Endothelial cell of umbilical vein (primary cell): ENCODE data around the gene SKIDA1.

Experiments
- EZH2 ChIP-seq: IDR thresholded peaks from 2 replicates; pipeline ENCODE4 v1.6.1; 2012; ENCODE audit warnings: borderline replicate concordance, low read depth, mild to moderate bottlenecking, moderate library complexity, low read length, inconsistent platforms; ENCODE audit not compliant: severe bottlenecking
- FOS ChIP-seq: IDR thresholded peaks from 2 replicates; pipeline ENCODE4 v1.6.1; 2011; ENCODE audit warnings: mild to moderate bottlenecking, low read length, moderate library complexity, borderline replicate concordance; ENCODE audit not compliant: insufficient read depth
- GATA2 ChIP-seq: IDR thresholded peaks from 2 replicates; pipeline ENCODE4 v1.7.0; 2011; ENCODE audit warnings: low read depth, mild to moderate bottlenecking, moderate library complexity, mixed read lengths, low read length; ENCODE audit not compliant: insufficient read length, insufficient read depth
- JUN ChIP-seq: IDR thresholded peaks from 2 replicates; pipeline ENCODE4 v1.6.1; 2011; ENCODE audit warnings: borderline replicate concordance, low read depth; ENCODE audit not compliant: insufficient read length, insufficient read depth
- MYC ChIP-seq: IDR thresholded peaks from one replicate; pipeline ENCODE4 v1.6.1; 2011; ENCODE audit warnings: mild to moderate bottlenecking, low read depth, low read length
- POLR2A ChIP-seq: IDR thresholded peaks from 2 replicates; pipeline ENCODE4 v1.6.1; 2012; ENCODE audit warnings: low read depth, mild to moderate bottlenecking, control low read depth, low read length
- POLR2AphosphoS5 ChIP-seq: IDR thresholded peaks from 2 replicates; pipeline ENCODE4 v1.6.1; 2012; ENCODE audit warnings: low read depth, mild to moderate bottlenecking, control low read depth, low read length, moderate library complexity; ENCODE audit not compliant: insufficient read depth
- TF ChIP-seq, protein P1 (sequence below), 2 donors: IDR thresholded peaks; 1 replicate in 1 of 2; 2 replicates in 1 of 2; pipeline ENCODE4 v1.5.1; 2011; ENCODE audit warnings: low read length in 2 of 2, mild to moderate bottlenecking in 2 of 2, moderate library complexity in 2 of 2, control low read depth in 1 of 2, inconsistent platforms in 1 of 2, low read depth in 1 of 2; ENCODE audit not compliant: insufficient read depth in 1 of 2; ENCODE audit errors: extremely low read depth in 1 of 2
- TF ChIP-seq, protein P2 (sequence below): IDR thresholded peaks from 2 replicates; pipeline ENCODE4 v1.6.1; 2011; ENCODE audit not compliant: insufficient read depth, insufficient read length

DNA sequence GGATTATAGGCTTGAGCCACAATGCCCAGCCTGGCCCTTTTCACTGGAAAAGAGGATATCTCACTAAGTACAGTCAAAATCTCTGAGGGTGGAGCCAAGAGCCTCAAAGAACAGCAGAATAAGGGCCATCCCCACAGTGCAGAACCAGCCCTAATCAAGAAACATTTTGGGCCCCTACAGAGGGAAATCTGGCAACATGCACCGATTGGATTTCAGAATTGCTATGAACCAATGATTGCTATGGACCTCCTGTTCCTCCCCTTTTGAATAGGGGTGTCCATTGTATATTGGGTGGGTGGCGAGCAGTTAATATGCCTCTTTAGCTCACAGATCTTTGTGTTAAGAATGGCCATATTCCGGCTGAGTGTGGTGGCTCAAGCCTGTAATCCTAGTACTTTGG lies 42.7 kb downstream of the SKIDA1 start:
- TF ChIP-seq POLR2AphosphoS5 (no peak), POLR2A (no peak), GATA2 (no peak), EZH2 (no peak), MYC (no peak), JUN (no peak), FOS (no peak)
- TF ChIP-seq, protein P1, sequence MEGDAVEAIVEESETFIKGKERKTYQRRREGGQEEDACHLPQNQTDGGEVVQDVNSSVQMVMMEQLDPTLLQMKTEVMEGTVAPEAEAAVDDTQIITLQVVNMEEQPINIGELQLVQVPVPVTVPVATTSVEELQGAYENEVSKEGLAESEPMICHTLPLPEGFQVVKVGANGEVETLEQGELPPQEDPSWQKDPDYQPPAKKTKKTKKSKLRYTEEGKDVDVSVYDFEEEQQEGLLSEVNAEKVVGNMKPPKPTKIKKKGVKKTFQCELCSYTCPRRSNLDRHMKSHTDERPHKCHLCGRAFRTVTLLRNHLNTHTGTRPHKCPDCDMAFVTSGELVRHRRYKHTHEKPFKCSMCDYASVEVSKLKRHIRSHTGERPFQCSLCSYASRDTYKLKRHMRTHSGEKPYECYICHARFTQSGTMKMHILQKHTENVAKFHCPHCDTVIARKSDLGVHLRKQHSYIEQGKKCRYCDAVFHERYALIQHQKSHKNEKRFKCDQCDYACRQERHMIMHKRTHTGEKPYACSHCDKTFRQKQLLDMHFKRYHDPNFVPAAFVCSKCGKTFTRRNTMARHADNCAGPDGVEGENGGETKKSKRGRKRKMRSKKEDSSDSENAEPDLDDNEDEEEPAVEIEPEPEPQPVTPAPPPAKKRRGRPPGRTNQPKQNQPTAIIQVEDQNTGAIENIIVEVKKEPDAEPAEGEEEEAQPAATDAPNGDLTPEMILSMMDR (IDR thresholded peaks at IDR 0.05; ENCODE audit: extremely low read depth in 1 of 2, insufficient read depth in 1 of 2, low read depth in 1 of 2, low read length in 2 of 2), result no peak
- TF ChIP-seq, protein P2, sequence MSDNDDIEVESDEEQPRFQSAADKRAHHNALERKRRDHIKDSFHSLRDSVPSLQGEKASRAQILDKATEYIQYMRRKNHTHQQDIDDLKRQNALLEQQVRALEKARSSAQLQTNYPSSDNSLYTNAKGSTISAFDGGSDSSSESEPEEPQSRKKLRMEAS, result no peak
